SIG-M5 treated with dmso at 0.1 percent for 504 hours (cell line): ENCODE measurements around the gene TAAR1.

Experiments used
- DNase-seq: peaks from one replicate; lab custom pipeline; 2025; ENCODE audit not compliant: unreplicated experiment; lab: John Stamatoyannopoulos, UW

The TAAR1 gene

GRCh38 chr6:132596201-132596600, 62.8 kb downstream of the TAAR1 start:
- DNase-seq, result no peak
